Measurements from ENCODE around the gene CEP192. TPM values are rescaled to one million over a fixed set of nuclear protein-coding genes. Genes with fewer than 3 reads are reported as not detected.

Gene CEP192
- total and polyA plus RNA-seq, 4 donors, result 2.5 to 32.4 (median 10.9) TPM

- WGBS, result 81% methylated on average over 8 of the region's 8 CpGs
- peaks cover 0 to under 1% (median 0%) of the 10 kb centered on the region in 4 donors for H3K36me3 ChIP-seq (ENCODE audit: control insufficient read depth in 4 of 4, insufficient read depth in 3 of 4, low read depth in 1 of 4, low read length in 3 of 4)
- H3K9me3 ChIP-seq (ENCODE audit: control insufficient read depth in 4 of 4, low read length in 3 of 4), result no peaks in the 10 kb centered on the region
- no peaks in the 10 kb centered on the region for H3K27me3 ChIP-seq (ENCODE audit: control insufficient read depth in 4 of 4, insufficient read depth in 4 of 4, low read length in 3 of 4)
- no peak for DNase-seq (ENCODE audit: low spot score)
- no peak overlapping the region for H3K4me3 ChIP-seq (ENCODE audit: low read depth in 1 of 3, low read length in 3 of 3)
- H3K9ac ChIP-seq (ENCODE audit: low read depth in 1 of 2, low read length in 2 of 2), result no peak overlapping the region
- H3K4me1 ChIP-seq (ENCODE audit: control insufficient read depth in 4 of 4, insufficient read depth in 4 of 4, low read length in 3 of 4), result peaks cover 0 to 32% (median 13%) of the 10 kb centered on the region in 4 donors
- H3K27ac ChIP-seq (ENCODE audit: low read depth in 1 of 2, low read length in 2 of 2), result peak overlapping the region; percentile 52 to 53
- TF ChIP-seq RAD21 (IDR thresholded peaks at IDR 0.05) (no peak), HNF4A (conservative IDR thresholded peaks at IDR 0.05) (peak in 1 of 2 donors; percentile 14)
Measured at GRCh38 chr18:13124411-13124810, 133.2 kb downstream of the CEP192 start.

GRCh38 chr18:13125191-13125590 is 134.0 kb downstream of the CEP192 start:
- no peak for DNase-seq (ENCODE audit: low spot score)
- Histone ChIP-seq H3K27ac (ENCODE audit: low read depth in 1 of 2, low read length in 2 of 2) (peak overlapping the region in 1 of 2 donors; percentile 18), H3K27me3 (ENCODE audit: control insufficient read depth in 4 of 4, insufficient read depth in 4 of 4, low read length in 3 of 4) (no peaks in the 10 kb centered on the region), H3K36me3 (ENCODE audit: control insufficient read depth in 4 of 4, insufficient read depth in 3 of 4, low read depth in 1 of 4, low read length in 3 of 4) (no peaks in the 10 kb centered on the region), H3K9ac (ENCODE audit: low read depth in 1 of 2, low read length in 2 of 2) (no peak overlapping the region), H3K4me3 (ENCODE audit: low read depth in 1 of 3, low read length in 3 of 3) (no peak overlapping the region), H3K9me3 (ENCODE audit: control insufficient read depth in 4 of 4, low read length in 3 of 4) (no peaks in the 10 kb centered on the region), H3K4me1 (ENCODE audit: control insufficient read depth in 4 of 4, insufficient read depth in 4 of 4, low read length in 3 of 4) (peaks cover 0 to 32% (median 13%) of the 10 kb centered on the region in 4 donors)
- WGBS, result 57% methylated on average over 5 of the region's 5 CpGs
- no peak for TF ChIP-seq FOXA1 (IDR thresholded peaks at IDR 0.05)
- TF ChIP-seq ZBTB33 (IDR thresholded peaks at IDR 0.05), result no peak
- no peak for TF ChIP-seq ATF3 (IDR thresholded peaks at IDR 0.05)
- no peak for TF ChIP-seq RAD21 (IDR thresholded peaks at IDR 0.05)
- TF ChIP-seq HNF4G (IDR thresholded peaks at IDR 0.05), result no peak
- TF ChIP-seq CTCF (IDR thresholded peaks at IDR 0.05; ENCODE audit: low read depth, low read length, missing input control), result no peak
- TF ChIP-seq TAF1 (conservative IDR thresholded peaks at IDR 0.05), result no peak
- TF ChIP-seq EGR1 (IDR thresholded peaks at IDR 0.05; ENCODE audit: low read depth in 2 of 2), result no peak
- no peak for TF ChIP-seq RXRA (IDR thresholded peaks at IDR 0.05)
- TF ChIP-seq GABPA (IDR thresholded peaks at IDR 0.05 in 1 of 2, conservative IDR thresholded peaks at IDR 0.05 in 1 of 2), result no peak
- no peak for TF ChIP-seq NR2F2 (IDR thresholded peaks at IDR 0.05)
- no peak for TF ChIP-seq FOXA2 (IDR thresholded peaks at IDR 0.05)
- no peak for TF ChIP-seq REST (IDR thresholded peaks at IDR 0.05)
- no peak for TF ChIP-seq JUND (IDR thresholded peaks at IDR 0.05)

Measured in liver (tissue), 9 donors.